ENCODE measurements around the gene MMP24.
"Not testable (repeated sequence)": the region's sequence is repeated elsewhere in the genome, so short reads cannot be mapped to it uniquely, and the experiment has no call there.

- TF ChIP-seq POLR2AphosphoS5, POLR2A, CTCF (IDR thresholded peaks at IDR 0.05): not testable (repeated sequence)
Measured at GRCh38 chr20:35193031-35193791, 33.3 kb upstream of the MMP24 start.

Data from prostate gland (tissue), 2 donors.